HL-60 (cell line): ENCODE measurements around the gene FBXL17.

Experiments used
- DNase-seq, 2 experiments: peaks; one replicate each; pipeline ENCODE4 v3.0.0-alpha.2; 2010 to 2020; ENCODE audit warnings: low read depth in 1 of 2, low spot score in 1 of 2
- H3K27ac ChIP-seq: fragments of 250-450 bp; sonication (Bioruptor Pico); replicated peaks from 2 replicates; pipeline ENCODE4 v1.5.1; 2020; ENCODE audit warnings: mild to moderate bottlenecking, moderate library complexity
- H3K27me3 ChIP-seq: fragments of 250-450 bp; sonication (Bioruptor Pico); 2 replicates; pipeline ENCODE4 v1.5.1; 2021; ENCODE audit warnings: mild to moderate bottlenecking, moderate library complexity; ENCODE audit not compliant: insufficient read depth, poor library complexity, severe bottlenecking
- H3K4me3 ChIP-seq: replicated peaks from 2 replicates; pipeline ENCODE4 v1.5.1; 2011; ENCODE audit warnings: mild to moderate bottlenecking, control low read depth, low read length; ENCODE audit not compliant: insufficient read depth
- GABPA ChIP-seq: IDR thresholded peaks from 2 replicates; pipeline ENCODE4 v1.6.1; 2012; ENCODE audit warnings: low read depth
- POLR2AphosphoS5 ChIP-seq: IDR thresholded peaks from 2 replicates; pipeline ENCODE4 v1.6.1; 2012; ENCODE audit warnings: low read depth
- SPI1 ChIP-seq: IDR thresholded peaks from 2 replicates; pipeline ENCODE4 v1.6.1; 2012; ENCODE audit warnings: low read depth, mild to moderate bottlenecking, borderline replicate concordance
- TF ChIP-seq, protein P1 (sequence below): IDR thresholded peaks from 2 replicates; pipeline ENCODE4 v1.6.1; 2012; ENCODE audit warnings: low read depth; ENCODE audit not compliant: insufficient replicate concordance
- TF ChIP-seq, protein P2 (sequence below): IDR thresholded peaks from one replicate; pipeline ENCODE4 v1.5.1; 2011; ENCODE audit warnings: low read length, control low read depth, inconsistent platforms; ENCODE audit not compliant: insufficient read depth

Gene FBXL17

DNA sequence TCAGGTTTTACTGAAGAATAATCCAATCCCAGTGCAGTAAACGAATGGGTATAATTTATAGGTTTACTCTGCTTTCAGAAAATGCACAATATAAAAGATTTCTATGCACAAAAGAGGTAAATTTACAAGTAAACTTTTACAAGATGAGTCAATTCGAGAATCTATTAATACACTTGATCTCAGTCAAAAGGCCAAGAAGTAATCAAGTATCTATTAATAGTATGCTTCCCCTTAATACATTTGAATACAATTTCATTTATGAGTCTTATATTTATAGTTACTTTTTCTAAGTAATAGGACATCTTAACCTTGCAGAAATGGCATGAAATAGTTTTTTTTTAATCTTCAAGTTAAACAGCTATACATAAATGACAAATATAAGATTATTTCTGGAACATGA is 355.9 kb downstream of the FBXL17 start:
- TF ChIP-seq GABPA (no peak), SPI1 (no peak), POLR2AphosphoS5 (no peak)
- TF ChIP-seq, protein P1, sequence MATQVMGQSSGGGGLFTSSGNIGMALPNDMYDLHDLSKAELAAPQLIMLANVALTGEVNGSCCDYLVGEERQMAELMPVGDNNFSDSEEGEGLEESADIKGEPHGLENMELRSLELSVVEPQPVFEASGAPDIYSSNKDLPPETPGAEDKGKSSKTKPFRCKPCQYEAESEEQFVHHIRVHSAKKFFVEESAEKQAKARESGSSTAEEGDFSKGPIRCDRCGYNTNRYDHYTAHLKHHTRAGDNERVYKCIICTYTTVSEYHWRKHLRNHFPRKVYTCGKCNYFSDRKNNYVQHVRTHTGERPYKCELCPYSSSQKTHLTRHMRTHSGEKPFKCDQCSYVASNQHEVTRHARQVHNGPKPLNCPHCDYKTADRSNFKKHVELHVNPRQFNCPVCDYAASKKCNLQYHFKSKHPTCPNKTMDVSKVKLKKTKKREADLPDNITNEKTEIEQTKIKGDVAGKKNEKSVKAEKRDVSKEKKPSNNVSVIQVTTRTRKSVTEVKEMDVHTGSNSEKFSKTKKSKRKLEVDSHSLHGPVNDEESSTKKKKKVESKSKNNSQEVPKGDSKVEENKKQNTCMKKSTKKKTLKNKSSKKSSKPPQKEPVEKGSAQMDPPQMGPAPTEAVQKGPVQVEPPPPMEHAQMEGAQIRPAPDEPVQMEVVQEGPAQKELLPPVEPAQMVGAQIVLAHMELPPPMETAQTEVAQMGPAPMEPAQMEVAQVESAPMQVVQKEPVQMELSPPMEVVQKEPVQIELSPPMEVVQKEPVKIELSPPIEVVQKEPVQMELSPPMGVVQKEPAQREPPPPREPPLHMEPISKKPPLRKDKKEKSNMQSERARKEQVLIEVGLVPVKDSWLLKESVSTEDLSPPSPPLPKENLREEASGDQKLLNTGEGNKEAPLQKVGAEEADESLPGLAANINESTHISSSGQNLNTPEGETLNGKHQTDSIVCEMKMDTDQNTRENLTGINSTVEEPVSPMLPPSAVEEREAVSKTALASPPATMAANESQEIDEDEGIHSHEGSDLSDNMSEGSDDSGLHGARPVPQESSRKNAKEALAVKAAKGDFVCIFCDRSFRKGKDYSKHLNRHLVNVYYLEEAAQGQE, result no peak
- TF ChIP-seq, protein P2, sequence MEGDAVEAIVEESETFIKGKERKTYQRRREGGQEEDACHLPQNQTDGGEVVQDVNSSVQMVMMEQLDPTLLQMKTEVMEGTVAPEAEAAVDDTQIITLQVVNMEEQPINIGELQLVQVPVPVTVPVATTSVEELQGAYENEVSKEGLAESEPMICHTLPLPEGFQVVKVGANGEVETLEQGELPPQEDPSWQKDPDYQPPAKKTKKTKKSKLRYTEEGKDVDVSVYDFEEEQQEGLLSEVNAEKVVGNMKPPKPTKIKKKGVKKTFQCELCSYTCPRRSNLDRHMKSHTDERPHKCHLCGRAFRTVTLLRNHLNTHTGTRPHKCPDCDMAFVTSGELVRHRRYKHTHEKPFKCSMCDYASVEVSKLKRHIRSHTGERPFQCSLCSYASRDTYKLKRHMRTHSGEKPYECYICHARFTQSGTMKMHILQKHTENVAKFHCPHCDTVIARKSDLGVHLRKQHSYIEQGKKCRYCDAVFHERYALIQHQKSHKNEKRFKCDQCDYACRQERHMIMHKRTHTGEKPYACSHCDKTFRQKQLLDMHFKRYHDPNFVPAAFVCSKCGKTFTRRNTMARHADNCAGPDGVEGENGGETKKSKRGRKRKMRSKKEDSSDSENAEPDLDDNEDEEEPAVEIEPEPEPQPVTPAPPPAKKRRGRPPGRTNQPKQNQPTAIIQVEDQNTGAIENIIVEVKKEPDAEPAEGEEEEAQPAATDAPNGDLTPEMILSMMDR, result no peak
- Histone ChIP-seq H3K27ac (no peak overlapping the region), H3K27me3 (no peaks in the 10 kb centered on the region), H3K4me3 (no peak overlapping the region)
- DNase-seq, result no peak

DNA sequence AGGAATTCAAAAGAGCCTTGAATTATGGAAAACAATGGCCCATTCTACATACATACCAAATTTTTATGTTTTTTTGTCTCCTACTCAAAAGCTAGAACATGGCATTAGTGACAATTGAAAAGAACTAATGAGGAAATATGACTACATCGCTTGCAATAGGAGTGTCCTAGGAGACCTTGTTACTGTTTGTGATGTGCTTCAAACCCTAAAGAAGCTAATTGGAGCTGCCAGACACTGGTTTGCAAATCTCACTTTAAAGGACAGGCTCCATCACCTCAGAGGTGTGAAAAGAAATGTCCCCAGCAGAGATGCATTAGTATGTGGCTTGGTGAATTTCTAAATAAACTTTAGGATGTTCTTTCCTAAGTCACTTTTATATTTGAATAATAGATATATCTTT is 356.9 kb downstream of the FBXL17 start:
- Histone ChIP-seq H3K27ac (no peak overlapping the region), H3K4me3 (no peak overlapping the region), H3K27me3 (no peaks in the 10 kb centered on the region)
- DNase-seq, result no peak
- TF ChIP-seq, protein P1, result no peak
- TF ChIP-seq SPI1, result no peak
- TF ChIP-seq, protein P2, result no peak
- TF ChIP-seq GABPA, result no peak
- TF ChIP-seq POLR2AphosphoS5, result no peak

DNA sequence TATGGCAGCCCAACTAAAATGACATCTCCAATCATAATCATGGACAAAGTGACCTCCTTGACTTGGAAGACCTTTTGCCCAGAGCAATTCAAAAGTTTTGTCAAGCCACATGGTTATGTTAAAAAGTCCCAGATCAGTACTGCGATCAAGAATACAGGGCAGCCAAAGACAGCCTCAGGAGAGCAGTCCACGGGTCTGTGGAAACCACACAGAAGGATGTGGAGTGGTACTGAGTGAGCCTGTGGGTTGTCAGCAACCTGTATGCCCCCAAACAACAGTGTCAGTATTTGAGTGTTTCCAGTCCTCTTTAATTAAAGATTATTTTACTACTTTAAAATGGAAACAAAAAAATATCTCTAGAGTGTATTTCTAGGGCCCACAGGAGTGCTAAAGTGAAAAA is 365.8 kb downstream of the FBXL17 start:
- DNase-seq, result no peak
- no peak overlapping the region for H3K27ac ChIP-seq
- no peaks in the 10 kb centered on the region for H3K27me3 ChIP-seq
- H3K4me3 ChIP-seq, result no peak overlapping the region
- TF ChIP-seq SPI1, result no peak
- TF ChIP-seq POLR2AphosphoS5, result no peak
- TF ChIP-seq, protein P1, result no peak
- no peak for TF ChIP-seq GABPA
- TF ChIP-seq, protein P2, result no peak
